Hippocampal formation (tissue), 2 donors: ENCODE data around the gene SLC17A8.
"Not testable (repeated sequence)": the region's sequence is repeated elsewhere in the genome, so short reads cannot be mapped to it uniquely, and the experiment has no call there.

Source experiments
- DNase-seq, 2 donors: peaks; one replicate each; lab custom pipeline; 2025; lab: John Stamatoyannopoulos, UW

The SLC17A8 gene

DNA sequence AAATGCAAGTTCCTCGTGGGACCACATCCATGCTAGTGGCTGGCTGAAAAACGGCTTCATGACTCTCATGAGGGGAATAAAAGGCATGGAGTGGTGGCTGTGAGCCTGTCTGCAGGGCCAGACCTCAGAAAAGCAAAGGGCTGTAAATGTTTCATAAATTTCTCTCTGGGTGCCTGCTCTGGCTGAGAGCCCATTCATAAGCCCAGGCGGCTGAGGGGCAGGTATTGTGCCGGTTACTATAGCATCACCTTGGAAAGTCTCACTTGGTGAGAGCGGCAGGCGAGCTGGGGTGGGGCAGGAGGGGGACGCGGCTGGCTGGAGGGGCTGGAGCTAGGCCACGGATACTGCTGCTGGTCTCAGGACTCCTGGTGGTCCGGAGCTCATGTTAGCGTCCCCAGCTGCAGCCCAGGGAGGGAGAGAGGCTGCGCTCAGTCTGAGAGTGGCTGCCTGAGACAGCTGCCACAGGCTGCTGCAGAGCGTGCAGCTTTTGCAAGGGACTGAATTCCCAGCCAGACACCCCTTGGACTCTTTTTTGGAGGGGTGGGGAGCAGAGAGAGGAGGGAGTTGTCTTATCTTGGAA, at the start of gene SLC17A8:
Gene SLC17A8, plus strand, starts transcription at position 431 of the 580 bp plus-strand sequence. CDS start 318 bp downstream, outside the sequence.
- no peak for DNase-seq

DNA sequence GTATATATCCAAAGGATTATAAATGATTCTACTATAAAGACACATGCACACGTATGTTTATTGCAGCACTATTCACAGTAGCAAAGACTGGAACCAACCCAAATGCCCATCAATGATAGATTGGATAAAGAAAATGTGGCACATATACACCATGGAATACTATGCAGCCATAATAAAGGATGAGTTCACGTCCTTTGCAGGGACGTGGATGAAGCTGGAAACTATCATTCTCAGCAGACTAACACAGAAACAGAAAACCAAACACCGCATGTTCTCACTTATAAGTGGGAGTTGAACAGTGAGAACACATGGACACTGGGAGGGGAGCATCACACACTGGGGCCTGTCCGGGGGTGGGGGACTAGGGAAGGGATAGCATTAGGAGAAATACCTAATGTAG, 48.7 kb upstream of the SLC17A8 start:
- DNase-seq: not testable (repeated sequence)

DNA sequence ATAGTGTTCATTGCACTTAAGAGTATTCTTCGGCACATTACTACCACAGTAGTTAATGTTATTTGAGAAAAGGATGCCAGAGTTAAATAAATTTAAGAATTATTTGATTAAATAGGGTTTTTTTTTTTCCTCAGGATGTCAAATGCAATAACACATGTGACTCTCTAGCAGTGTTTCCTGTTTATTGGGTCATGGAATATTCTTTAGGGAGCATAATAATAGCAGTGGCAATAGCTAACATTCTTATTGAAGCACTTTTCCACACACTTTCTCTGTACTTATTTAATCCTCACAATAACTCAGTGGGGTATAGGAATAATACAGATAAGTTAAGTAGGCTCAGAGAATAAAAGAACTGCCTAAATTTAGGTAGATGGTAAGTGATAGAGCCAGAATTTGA, 45.6 kb upstream of the SLC17A8 start:
- DNase-seq: no peak

DNA sequence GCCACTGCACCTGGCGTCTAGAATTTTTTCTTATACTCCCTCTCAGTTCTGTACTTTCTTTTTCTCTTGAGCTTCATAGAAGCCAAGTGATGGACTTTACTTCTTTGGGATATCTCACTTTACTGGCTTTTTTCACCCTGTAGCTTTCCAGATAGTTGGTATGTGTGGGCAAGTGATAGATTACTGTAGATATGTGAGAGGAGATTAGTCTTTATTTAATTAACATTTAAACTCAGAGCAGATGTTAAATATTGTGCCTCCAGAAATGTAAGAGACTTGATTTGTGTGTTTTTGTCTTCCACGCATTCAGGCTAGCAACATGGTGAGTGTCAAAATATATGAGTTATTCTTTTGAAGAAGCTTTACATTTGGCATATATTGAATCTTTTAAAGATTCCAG, 39.5 kb upstream of the SLC17A8 start:
- DNase-seq: no peak

DNA sequence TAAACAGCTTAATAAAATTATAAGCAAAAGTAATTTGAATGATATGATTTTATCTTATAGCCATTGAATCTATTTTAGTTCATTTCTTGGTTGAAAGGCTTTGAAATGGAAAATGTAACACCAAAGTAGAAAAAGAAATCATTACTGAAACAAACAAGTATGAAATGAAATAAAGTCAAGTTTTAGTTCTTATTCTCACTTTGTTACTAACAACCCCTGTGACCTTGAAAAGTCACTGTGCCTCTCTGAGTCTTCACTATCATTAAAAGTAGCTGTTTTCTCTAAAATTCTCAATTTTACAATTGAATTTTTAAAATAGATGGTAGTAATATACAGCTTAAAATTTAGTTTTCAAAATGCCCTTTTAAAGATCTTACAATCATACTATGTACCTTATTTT, 32.4 kb upstream of the SLC17A8 start:
- no peak for DNase-seq

DNA sequence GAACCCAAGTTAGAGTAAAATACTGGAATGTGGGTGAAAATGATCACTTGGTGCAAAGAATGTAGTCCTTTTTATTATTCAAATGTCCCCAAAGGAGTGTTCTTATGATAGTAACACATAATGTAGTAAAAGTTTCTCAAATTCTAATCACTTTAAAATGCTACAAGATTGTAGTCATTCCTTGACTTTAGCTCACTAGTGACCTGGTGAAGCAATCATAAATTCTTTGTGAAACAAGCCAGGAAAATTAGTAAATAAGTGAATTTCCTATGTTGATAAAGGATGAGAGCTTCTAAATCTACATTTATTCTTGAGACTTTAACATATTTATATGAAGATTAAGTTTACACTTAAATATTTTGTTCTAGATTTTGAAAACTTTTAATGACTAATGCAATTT, 30.7 kb upstream of the SLC17A8 start:
- no peak for DNase-seq

DNA sequence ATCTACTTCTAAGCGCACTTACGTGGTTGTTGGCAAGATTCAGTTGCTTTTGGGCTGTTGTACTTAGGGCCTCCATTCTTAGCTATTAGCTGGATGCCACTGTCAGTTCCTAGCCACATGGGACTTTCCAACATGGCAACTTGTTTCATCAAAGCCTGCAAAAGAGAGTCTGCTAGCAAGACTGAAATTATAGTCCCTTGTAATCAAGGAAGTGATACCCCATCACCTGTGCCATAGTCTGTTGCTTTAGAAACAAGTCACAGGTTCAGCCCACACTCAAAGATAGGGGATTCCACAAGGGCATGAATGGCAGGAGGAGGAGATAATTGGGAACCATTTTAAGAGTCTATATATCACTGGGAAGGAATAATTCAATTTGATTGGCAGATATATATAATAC, 27.1 kb upstream of the SLC17A8 start:
- no peak for DNase-seq

DNA sequence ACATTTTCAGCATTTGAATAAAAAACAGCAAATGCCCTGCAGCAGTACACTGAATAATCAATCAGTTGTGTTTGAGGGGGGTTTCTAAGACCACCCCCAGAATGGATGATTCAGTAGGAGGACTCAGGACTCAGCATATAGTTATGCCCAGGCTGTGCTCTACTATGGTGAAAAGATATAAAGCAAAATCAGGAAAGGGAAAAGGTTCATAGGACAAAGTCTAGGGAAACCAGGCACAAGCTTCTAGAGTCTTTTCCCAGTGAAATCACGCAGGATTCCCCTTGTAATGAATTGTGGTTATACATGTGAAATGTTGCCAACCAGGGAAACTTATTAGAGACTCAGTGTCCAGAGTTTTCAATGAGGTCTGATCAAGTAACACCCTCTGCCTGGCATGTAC, 25.0 kb upstream of the SLC17A8 start:
- no peak for DNase-seq

DNA sequence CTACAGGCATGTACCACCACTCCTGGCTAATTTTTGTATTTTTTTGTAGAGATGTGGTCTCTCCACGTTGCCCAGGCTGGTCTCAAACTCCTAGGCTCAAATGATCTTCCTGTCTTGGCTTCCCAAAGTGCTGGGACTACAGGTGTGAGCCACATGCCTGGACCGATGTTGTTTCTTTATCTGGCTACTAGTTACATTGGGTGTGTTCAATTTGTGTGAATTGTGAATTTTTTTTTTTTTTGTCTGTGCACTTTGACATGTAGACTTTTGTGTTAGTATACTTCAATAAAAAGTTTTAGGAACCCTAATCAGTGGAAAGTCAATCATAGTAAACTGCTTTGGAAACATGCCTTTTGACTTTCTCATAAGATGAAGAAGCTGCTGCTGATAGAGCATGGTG, 24.0 kb upstream of the SLC17A8 start:
- no peak for DNase-seq

DNA sequence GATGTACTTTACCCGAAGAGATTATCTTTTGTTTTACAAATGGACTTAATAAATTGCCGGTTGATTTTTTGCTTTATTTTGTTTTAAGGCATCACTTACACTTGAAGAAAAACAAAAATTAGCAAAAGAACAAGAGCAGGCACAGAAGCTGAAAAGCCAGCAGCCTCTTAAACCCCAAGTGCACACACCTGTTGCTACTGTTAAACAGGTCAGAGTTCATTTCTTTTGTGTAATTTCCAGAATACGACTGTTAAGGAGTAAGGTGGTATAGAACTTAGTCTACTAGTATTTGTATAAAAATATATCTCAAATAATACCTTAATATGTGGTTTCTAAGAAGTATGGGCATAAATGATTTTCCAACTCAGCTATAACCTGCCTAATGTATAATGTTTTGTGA, 19.6 kb upstream of the SLC17A8 start:
- no peak for DNase-seq

DNA sequence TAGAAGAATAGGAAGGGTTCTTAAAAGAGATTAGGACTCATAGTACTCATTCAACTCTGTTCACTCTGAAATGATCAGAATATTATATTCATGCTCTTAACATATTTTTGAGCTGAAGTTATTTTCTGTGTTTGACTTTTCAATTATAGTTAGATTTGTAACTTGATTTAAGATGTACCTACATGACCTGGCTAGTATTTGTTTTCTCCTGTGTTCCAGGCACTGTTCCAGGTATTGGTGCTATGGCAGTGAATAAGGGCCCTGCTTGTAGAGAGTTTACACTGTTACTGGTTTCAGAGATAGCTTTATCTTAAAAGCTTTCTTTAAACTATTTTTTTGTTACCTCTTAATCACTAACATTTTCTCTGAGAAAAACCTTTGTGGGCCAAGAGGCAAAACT, 19.1 kb upstream of the SLC17A8 start:
- DNase-seq: no peak

DNA sequence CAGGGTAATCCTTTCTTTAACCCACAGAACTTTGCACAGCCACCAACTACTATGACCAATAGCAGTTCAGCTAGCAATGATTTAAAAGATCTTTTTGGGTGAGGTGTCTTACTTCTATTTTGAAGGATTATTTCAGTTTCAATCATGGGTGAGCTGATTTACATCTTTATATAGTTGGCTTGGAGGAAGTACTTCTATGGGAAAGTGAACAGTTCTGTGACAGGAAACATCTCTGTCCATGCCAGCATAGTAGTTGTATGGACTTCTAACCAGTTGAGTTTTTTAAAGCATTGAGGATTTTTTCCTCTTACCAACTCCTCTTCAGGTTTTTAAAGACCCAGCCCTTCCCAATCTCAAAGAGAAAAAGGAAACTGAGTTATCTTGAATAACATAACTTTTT, 17.8 kb upstream of the SLC17A8 start:
- DNase-seq: no peak

DNA sequence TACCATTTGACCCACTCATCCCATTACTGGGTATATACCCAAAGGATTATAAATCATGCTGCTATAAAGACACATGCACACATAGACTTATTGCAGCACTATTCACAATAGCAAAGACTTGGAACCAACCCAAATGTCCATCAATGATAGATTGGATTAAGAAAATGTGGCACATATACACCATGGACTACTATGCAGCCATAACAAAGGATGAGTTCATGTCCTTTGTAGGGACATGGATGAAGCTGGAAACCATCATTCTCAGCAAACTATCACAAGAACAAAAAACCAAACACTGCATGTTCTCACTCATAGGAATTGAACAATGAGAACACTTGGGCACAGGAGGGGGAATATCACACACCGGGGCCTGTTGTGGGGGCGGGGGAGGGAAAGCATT, 14.0 kb upstream of the SLC17A8 start:
- DNase-seq: not testable (repeated sequence)

DNA sequence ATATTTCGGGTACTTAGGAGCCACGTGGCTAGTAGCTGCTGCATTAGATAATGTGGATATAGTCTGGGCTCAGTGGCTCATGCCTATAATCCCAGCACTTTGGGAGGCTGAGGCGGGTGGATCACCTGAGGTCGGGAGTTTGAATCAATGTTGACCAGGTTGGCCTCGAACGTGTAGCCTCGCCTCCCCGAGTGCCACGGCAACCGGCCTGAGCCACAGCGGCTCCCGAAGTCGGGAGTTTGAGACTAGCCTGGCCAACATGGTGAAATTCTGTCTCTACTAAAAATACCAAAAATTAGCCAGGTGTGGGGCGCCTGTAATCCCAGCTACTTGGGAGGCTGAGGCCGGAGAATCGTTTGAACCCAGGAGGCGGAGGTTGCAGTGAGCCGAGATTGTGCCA, 12.5 kb upstream of the SLC17A8 start:
- DNase-seq: not testable (repeated sequence)

DNA sequence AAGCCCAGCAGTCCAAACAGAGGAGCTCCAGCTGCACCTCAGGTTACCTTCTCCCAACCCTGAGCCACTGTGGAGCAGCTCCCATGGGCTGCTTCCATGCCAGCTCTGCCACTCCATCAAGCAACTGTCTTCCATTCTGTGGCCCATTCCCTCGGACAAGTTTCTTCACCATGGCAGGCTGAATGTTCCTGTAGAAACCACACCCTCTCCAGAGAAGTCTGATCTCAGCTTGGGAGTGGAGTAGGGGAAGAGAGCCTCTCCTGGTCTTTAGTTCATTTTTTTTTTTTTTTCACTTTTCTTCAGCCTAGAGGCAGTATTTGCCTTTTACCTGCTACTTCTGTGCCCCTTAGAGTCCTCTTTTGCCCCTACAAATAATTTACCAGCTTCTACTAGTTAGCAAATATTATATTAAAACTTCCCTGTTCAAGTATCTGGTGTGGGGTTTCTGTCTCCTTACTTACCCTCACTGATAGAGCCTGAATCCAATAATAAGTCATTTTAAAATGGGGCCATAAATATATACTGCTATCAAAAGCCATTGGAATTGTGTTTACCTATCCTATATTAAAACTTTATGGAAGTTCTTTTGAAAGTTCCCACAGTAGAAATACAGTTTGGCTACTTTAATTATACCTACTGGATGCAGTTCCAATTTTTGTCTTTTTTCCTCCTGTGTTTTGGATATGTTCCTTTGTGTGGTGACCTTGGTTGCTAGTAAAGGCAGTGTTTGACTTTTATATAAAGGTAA, 11.7 kb upstream of the SLC17A8 start:
- DNase-seq: no peak

DNA sequence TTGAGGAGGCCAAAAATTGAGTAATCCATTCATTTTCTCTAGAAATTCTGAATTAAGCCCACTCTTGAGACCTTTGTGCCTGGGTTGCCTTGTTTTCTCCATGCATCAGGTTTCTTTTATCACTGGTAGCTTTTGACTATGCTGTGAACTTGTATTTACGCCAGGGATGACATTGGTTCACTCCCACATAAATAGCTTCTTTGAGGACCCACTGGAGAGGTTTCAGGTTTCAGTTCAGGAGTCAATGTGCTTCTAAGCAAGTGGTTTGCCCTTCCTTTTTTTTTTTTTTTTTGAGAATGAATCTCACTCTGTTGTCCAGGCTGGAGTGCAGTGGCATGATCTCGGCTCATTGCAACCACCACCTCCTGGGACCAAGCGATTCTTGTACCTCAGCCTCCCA, 10.2 kb upstream of the SLC17A8 start:
- DNase-seq: no peak

DNA sequence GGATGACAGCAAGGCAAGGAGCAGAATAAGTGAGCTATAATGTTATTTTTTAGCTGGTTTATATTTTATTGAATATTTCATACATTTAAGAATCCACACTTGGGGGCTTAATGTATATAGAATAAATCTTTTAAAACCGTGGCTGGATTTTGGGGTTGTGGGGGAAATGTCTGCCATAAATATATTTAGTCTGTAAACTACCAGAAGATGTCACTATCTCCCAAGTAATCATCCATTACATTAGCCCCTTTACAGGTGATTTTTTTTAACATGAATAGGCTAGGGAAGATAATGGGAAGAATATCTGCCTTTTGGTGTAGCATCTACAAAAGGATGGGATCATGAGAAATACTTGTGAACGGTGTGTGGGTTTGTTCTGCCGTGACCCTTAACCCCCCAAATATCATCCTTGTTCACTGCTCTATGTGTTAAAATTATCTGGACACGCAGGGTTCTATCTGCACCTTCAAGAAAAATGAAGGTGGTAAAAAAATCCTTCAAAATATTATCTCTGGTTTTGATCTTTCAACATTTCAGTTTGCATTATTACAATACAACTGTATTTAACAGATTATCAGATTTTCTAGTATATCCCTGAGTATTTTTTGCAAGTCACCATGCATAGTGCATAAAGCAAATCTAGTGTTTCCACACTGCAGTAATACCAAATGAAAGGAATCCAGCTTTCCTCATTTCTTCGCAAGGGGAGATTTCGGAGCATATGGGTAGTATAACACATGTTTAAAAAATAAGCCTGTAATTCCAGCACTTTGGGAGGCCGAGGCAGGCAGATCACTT, 8.0 kb upstream of the SLC17A8 start:
- DNase-seq: peak in 1 of 2 donors; percentile 47

DNA sequence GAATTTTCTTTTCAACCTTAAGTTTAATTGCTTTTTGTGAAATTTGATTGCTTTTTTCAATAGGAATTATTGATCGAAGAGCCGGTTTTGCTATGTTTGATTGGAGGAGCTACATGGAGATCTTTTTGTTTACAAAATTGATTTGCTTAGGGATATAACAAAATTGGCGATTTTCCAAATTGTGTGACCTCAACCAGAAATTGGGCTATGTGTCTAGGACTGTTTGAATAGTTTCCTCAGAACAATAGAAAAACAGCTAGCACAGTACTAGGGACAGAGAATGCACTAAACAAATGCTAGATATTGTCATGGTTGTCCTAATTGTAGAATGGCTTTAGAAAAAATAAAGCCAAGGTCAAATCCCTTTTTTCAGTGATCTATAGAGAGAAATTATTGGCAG, 2.4 kb downstream of the SLC17A8 start:
- DNase-seq: no peak

DNA sequence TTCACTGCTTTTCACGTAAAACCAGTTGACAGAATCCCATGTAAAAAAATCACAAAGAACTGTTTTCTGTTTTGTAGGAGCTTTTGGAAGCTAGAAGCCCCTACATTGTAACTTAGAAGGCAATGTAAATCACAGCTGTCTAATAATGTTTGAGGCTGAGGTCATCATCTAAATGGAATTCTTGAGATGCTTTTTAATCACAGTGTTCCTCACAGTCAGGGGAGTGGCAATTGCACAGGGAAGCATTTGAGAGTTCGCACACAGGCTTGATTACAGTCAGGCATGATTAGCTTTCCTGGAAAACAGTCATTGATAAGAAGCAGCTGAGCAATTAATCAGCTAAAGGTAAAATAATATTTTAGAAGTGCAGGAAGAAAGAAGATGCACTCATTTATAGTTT, 2.9 kb downstream of the SLC17A8 start:
- DNase-seq: no peak

DNA sequence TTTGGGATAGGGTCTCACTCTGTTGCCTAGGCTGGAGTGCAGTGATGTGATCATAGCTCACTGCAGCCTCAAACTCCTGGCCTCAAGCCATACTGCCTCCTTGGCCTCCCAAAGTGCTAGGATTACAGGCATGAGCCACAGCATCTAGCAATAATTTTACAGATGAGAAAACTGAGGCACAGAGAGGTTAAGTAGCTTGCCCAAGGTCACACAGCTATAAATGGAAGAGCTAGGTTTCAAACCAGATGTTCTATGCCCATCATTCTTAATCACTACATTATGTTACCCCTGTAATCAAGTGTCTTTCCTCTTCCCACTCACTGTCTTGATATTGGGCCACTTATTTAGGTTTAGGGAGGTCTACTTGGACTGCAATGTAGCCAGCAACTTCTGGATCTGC, 3.6 kb downstream of the SLC17A8 start:
- DNase-seq: no peak

DNA sequence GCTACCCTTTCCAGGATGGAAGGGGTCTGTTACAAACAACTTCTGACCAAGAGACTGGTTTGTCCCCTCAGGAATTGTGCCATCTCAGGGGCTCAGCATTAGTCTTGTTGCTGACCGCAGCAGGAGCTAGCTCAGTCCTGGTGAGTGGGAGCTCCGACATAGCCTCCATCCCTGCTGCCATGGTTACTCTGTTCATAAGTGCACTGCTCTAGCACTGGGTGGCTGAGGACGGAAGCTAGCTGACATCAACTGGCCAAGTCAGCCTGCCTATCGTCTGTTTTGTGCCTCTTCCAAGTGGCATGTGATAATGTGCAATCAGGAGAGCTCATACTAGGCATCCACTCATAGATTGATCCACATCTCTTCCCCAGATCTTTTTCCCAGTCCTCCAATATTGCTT, 7.5 kb downstream of the SLC17A8 start:
- no peak for DNase-seq

DNA sequence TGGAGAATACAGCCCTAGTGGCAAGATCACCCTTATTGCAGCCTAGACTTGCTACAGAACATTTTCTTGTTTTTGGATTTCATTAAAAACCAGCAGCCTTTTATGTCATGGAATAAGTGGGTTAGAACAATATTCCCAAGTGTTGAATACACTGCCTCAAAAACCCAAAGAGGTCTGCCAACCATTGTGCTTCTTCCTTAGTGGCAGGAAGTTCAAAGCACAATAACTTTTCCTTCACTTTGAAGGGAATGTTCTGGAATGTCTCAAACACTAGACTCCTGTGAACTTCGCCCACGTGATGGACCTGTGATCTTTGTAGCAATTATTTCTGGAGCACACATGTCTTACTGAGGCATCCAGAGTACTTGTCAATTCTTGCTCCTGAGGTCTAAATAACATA, 8.5 kb downstream of the SLC17A8 start:
- no peak for DNase-seq

DNA sequence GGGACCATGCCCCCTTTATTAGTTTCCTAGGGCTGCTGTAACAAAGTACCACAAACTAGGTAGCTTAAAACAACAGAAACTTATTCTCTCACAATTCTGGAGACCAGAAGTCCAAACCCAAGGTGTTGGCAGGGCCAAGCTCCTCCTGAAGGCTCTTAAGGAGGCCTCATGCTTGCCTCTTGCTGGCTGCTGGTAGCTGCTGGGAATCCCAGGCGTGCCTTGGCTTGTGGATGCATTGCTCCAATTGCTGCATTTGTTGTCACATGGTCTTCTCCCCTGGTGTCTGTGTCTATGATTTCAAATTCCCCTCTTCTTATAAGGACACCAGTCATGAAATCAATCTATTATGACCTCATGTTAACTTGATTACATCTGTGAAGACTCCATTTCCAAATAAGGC, 11.2 kb downstream of the SLC17A8 start:
- no peak for DNase-seq
